Epithelial cell of proximal tubule (primary cell): ENCODE results near the gene CD79B. TPM values are rescaled to one million over a fixed set of nuclear protein-coding genes. Genes with fewer than 3 reads are reported as not detected.

Experiments used
- DNase-seq: peaks from one replicate; pipeline ENCODE4 v3.0.0-alpha.2; 2011; ENCODE audit warnings: low read depth
- H3K4me3 ChIP-seq: 2 replicates; pipeline ENCODE4 v1.5.1; 2011; ENCODE audit warnings: low read depth, mild to moderate bottlenecking, low read length
- CTCF ChIP-seq: conservative IDR thresholded peaks from 2 replicates; pipeline ENCODE4 v1.5.1; 2012; ENCODE audit warnings: low read depth, mild to moderate bottlenecking, low read length
- total RNA-seq: library from RNA; depleted of rRNA; stranded (reverse); fragments of >200 nt; gene quantifications from 2 replicates; pipeline ENCODE4 v1.2.3, GENCODE V29; 2015

Gene CD79B
- total RNA-seq, 1 donor from 2014 or later: not detected

- no peak for DNase-seq
- H3K4me3 ChIP-seq: no peak overlapping the region
- TF ChIP-seq CTCF: no peak
These were observed 29.5 kb upstream of the CD79B start for GRCh38 chr17:63961355-63962212.

DNA sequence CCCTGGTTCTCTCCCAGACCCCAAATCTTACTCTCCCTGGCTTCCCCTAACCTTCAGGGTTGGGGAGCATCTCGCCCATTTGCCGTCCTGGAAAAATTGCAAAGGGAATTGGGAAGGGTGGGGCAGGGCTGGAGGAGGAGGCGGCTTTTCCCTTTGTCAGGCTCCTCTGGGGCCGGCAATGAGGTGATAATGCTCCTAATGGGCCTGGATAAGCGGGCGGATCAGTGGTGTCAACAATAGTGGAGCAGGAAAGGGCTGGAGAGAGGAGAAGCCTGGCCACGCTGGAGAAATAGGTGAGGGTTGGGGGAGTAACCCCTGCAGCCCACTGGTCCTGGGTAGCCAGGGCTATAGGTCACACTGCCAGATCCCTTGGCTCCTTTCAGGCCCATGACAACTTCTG lies 28.3 kb upstream of the CD79B start:
- H3K4me3 ChIP-seq: no peak overlapping the region
- no peak for TF ChIP-seq CTCF
- no peak for DNase-seq

DNA sequence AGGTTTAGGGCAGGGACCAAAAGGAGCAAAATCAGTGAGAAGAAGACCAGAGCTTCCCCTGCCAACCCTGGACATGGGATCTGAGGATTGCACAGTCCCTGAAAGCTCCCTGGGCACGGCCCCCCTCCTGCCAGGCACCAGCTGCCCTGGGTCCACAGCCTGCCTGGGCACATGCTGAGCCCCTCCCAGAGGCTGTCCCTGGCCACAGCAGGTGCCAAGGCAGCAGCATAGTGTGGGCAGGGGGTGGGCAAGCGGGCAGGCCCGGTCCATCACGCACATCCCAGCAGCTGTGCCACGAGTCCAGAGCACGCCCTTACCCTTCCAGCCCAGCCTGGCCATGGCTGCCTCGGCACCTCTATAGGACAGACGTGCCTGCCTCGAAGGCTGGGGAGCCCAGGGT lies 27.9 kb upstream of the CD79B start:
- H3K4me3 ChIP-seq: no peak overlapping the region

DNA sequence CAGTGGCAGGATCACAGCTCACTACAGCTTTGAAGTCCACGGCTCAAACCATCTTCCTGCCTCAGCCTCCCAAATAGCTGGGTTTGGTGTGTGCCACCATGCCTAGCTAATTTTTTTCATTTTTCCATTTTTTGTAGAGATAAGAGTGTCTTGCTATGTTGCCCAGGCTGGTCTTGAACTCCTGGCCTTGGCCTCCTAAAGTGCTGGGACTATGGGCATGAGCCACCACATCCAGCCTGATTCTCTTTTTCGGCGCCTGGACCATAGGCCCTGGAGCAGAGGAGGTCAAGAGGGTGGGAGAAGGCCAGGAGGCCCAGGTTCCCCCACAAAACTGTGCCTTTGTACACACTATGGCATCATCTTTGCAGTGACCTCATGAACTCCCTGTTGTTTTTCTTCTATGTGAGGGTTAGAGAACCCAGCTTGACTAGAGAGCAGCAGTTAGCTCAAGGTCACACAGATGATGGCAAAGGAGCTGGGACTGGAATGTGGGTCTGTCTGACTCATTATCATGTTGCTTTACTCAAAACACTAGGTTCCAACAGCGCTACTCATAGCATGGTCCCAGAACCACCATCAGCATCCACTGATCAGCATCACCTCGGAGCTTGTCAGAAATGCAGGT lies 24.3 kb upstream of the CD79B start:
- no peak for TF ChIP-seq CTCF
- no peak overlapping the region for H3K4me3 ChIP-seq
- DNase-seq: no peak

More for the DNA sequence above, 27.9 kb upstream of the CD79B start:
- TF ChIP-seq CTCF: no peak
- DNase-seq: no peak

DNA sequence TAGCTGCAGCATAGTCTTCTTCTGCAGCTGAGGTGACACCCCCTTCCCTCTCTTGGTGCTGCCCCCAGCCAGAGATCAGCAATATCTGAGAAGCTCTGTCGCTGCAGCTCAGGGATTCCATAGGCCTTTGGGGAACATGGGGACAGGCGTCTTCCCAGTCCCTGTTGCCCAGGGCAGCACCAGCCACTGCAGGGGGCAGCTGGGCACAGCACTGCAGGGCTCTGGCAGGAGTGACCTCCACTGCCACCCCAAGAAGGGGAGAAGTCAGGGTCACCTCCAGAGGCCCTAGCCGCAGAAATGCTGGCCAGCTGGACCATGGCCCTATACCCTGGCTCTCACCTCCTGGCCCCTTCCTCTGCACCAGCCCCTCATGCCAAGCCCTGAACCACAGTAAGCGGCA lies 23.7 kb upstream of the CD79B start:
- no peak for DNase-seq
- H3K4me3 ChIP-seq: no peak overlapping the region
- no peak for TF ChIP-seq CTCF

GRCh38 chr17:63955232-63955631 lies 23.1 kb upstream of the CD79B start:
- TF ChIP-seq CTCF: no peak
- DNase-seq: no peak
- no peak overlapping the region for H3K4me3 ChIP-seq
